Thoracic aorta (tissue), 2 donors: Measurements from ENCODE around the gene ADAMTS17. TPM values are rescaled to one million over a fixed set of nuclear protein-coding genes. Genes with fewer than 3 reads are reported as not detected.

Source experiments
- ATAC-seq: fragments of 150-250 bp; one replicate; pipeline ENCODE4 v1.8.0; 2017; ENCODE audit warnings: low read depth; ENCODE audit not compliant: insufficient number of reproducible peaks, low FRiP score
- DNase-seq: peaks from one replicate; pipeline ENCODE4 v3.0.0-alpha.2; 2020; ENCODE audit warnings: low spot score
- H3K27ac ChIP-seq, 2 donors: fragments of 200-600 bp; sonication (generic); 1 replicate in 1 of 2; 2 replicates in 1 of 2; pipeline ENCODE4 v1.5.1; 2016; ENCODE audit warnings: mild to moderate bottlenecking in 2 of 2, moderate library complexity in 2 of 2
- H3K27me3 ChIP-seq: fragments of 200-600 bp; sonication (generic); replicated peaks from 2 replicates; pipeline ENCODE4 v1.6.0; 2016; ENCODE audit warnings: mild to moderate bottlenecking; ENCODE audit not compliant: insufficient read depth
- H3K36me3 ChIP-seq: fragments of 200-600 bp; sonication (generic); one replicate; pipeline ENCODE4 v1.5.1; 2016
- H3K4me1 ChIP-seq, 2 donors: fragments of 200-600 bp; sonication (generic); 1 replicate in 1 of 2; 2 replicates in 1 of 2; pipeline versions ENCODE4 v1.5.1 to v1.6.0; 2016; ENCODE audit warnings: low read depth in 2 of 2, mild to moderate bottlenecking in 1 of 2; ENCODE audit not compliant: control insufficient read depth in 1 of 2
- H3K4me3 ChIP-seq: fragments of 200-600 bp; sonication (generic); 2 replicates; pipeline ENCODE4 v1.5.1; 2016; ENCODE audit warnings: mild to moderate bottlenecking
- H3K9me3 ChIP-seq: fragments of 200-600 bp; sonication (generic); 2 replicates; pipeline ENCODE4 v1.5.1; 2016
- CTCF ChIP-seq: fragments of 200-600 bp; sonication (generic); IDR thresholded peaks from one replicate; pipeline ENCODE4 v1.5.1; 2019; ENCODE audit warnings: antibody characterized with exemption
- total RNA-seq, 2 donors: library from RNA; depleted of rRNA; stranded (reverse); fragments of >200 nt; gene quantifications; one replicate each; pipeline versions ENCODE4 v1.1.0 to v1.2.3, GENCODE V29; 2016

The ADAMTS17 gene
- total RNA-seq, 2 donors from 2014 or later = 2.8 to 8.1 TPM

GRCh38 chr15:100166313-100166712, 175.5 kb downstream of the ADAMTS17 start:
- H3K4me1 ChIP-seq = peaks cover 4 to 32% of the 10 kb centered on the region in 2 donors
- ATAC-seq = no peak
- H3K36me3 ChIP-seq = no peaks in the 10 kb centered on the region
- DNase-seq = no peak
- TF ChIP-seq CTCF = no peak
- no peak overlapping the region for H3K4me3 ChIP-seq
- H3K9me3 ChIP-seq = no peaks in the 10 kb centered on the region
- no peaks in the 10 kb centered on the region for H3K27me3 ChIP-seq
- no peak overlapping the region for H3K27ac ChIP-seq

- Histone ChIP-seq H3K27me3 (no peaks in the 10 kb centered on the region), H3K4me3 (no peak overlapping the region), H3K9me3 (no peaks in the 10 kb centered on the region), H3K4me1 (peaks cover 4 to 40% of the 10 kb centered on the region in 2 donors), H3K36me3 (no peaks in the 10 kb centered on the region), H3K27ac (no peak overlapping the region)
- ATAC-seq (no peak), DNase-seq (no peak)
- TF ChIP-seq CTCF = no peak
Measured at GRCh38 chr15:100163961-100164360, 177.8 kb downstream of the ADAMTS17 start.

GRCh38 chr15:100160953-100161352, 180.8 kb downstream of the ADAMTS17 start:
- Histone ChIP-seq H3K4me1 (peaks cover 0 to 18% of the 10 kb centered on the region in 2 donors), H3K36me3 (no peaks in the 10 kb centered on the region), H3K9me3 (no peaks in the 10 kb centered on the region), H3K27ac (no peak overlapping the region), H3K4me3 (no peak overlapping the region), H3K27me3 (no peaks in the 10 kb centered on the region)
- TF ChIP-seq CTCF = no peak
- no peak for DNase-seq
- no peak for ATAC-seq

GRCh38 chr15:100159436-100159835, 182.3 kb downstream of the ADAMTS17 start:
- TF ChIP-seq CTCF = no peak
- ATAC-seq = no peak
- H3K36me3 ChIP-seq = no peaks in the 10 kb centered on the region
- DNase-seq = no peak
- H3K4me3 ChIP-seq = no peak overlapping the region
- H3K27me3 ChIP-seq = no peaks in the 10 kb centered on the region
- H3K4me1 ChIP-seq = peaks cover 0 to 18% of the 10 kb centered on the region in 2 donors
- no peak overlapping the region for H3K27ac ChIP-seq
- no peaks in the 10 kb centered on the region for H3K9me3 ChIP-seq

- H3K4me3 ChIP-seq = no peak overlapping the region
- TF ChIP-seq CTCF = no peak
- DNase-seq (no peak), ATAC-seq (no peak)
- no peaks in the 10 kb centered on the region for H3K9me3 ChIP-seq
- no peaks in the 10 kb centered on the region for H3K36me3 ChIP-seq
- H3K4me1 ChIP-seq = peaks cover 0 to 18% of the 10 kb centered on the region in 2 donors
- H3K27ac ChIP-seq = no peak overlapping the region
- no peaks in the 10 kb centered on the region for H3K27me3 ChIP-seq
Measured at GRCh38 chr15:100158356-100158755, 183.4 kb downstream of the ADAMTS17 start.
